ENCODE measurements around the gene STAP1. TPM values are rescaled to one million over a fixed set of nuclear protein-coding genes. Genes with fewer than 3 reads are reported as not detected.
"Not testable (repeated sequence)": the region's sequence is repeated elsewhere in the genome, so short reads cannot be mapped to it uniquely, and the experiment has no call there.

Gene STAP1
- total and polyA plus RNA-seq, 2 donors from 2014 or later: 3.9 to 17.9 TPM

GRCh38 chr4:67634741-67635140 is 76.2 kb downstream of the STAP1 start:
- no peak for FAIRE-seq

DNA sequence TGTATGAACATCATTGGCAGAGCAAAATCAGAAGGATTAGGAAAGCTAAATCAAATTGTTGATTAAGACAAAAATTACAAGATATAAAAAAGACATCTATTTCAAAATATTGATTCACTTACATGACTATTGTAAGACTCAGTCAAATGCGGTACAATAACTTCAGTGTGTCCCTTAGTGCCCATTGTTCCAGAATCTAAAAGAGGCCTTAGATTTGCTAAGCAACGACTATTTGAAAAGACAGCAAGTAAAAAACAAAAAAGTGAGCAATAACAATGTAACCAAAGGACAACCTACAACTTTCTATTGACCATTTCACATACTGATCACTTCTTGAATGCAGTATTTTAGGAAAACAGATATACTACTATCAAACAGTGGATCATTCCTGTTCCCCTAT is 76.8 kb downstream of the STAP1 start:
- DNase-seq (no peak), FAIRE-seq (no peak)
- peaks cover 0 to 12% (median 9%) of the 10 kb centered on the region in 3 donors for H3K36me3 ChIP-seq (ENCODE audit: control insufficient read depth in 2 of 3, insufficient read depth in 3 of 3, low read length in 3 of 3)
- no peaks in the 10 kb centered on the region for H3K4me1 ChIP-seq (ENCODE audit: control insufficient read depth in 2 of 3, insufficient read depth in 2 of 3, low read depth in 1 of 3, low read length in 3 of 3)
- no peaks in the 10 kb centered on the region for H3K9me3 ChIP-seq (ENCODE audit: control insufficient read depth in 2 of 3, insufficient read depth in 1 of 3, low read length in 3 of 3)
- H3K27me3 ChIP-seq (ENCODE audit: control insufficient read depth, insufficient read depth, low read length): no peaks in the 10 kb centered on the region
- no peak overlapping the region for H3K27ac ChIP-seq (ENCODE audit: low read depth in 2 of 2, low read length in 2 of 2)
- H3K4me3 ChIP-seq (ENCODE audit: low read length in 3 of 3): no peak overlapping the region
- H3K9ac ChIP-seq (ENCODE audit: low read length in 3 of 3): no peak overlapping the region
- intact Hi-C loops (cut with DNase I): no loop called here
- no peak for TF ChIP-seq CTCF (IDR thresholded peaks at IDR 0.05; ENCODE audit: borderline replicate concordance, extremely low read depth, insufficient read depth)

More at GRCh38 chr4:67634741-67635140, 76.2 kb downstream of the STAP1 start:
- H3K9ac ChIP-seq (ENCODE audit: low read length in 3 of 3): no peak overlapping the region
- H3K9me3 ChIP-seq (ENCODE audit: control insufficient read depth in 2 of 3, insufficient read depth in 1 of 3, low read length in 3 of 3): no peaks in the 10 kb centered on the region
- H3K4me3 ChIP-seq (ENCODE audit: low read length in 3 of 3): no peak overlapping the region
- no peak overlapping the region for H3K27ac ChIP-seq (ENCODE audit: low read depth in 2 of 2, low read length in 2 of 2)
- H3K36me3 ChIP-seq (ENCODE audit: control insufficient read depth in 2 of 3, insufficient read depth in 3 of 3, low read length in 3 of 3): peaks cover under 1 to 13% (median 10%) of the 10 kb centered on the region in 3 donors
- H3K4me1 ChIP-seq (ENCODE audit: control insufficient read depth in 2 of 3, insufficient read depth in 2 of 3, low read depth in 1 of 3, low read length in 3 of 3): no peaks in the 10 kb centered on the region
- intact Hi-C loops (cut with DNase I): no loop called here
- TF ChIP-seq CTCF (IDR thresholded peaks at IDR 0.05; ENCODE audit: borderline replicate concordance, extremely low read depth, insufficient read depth): no peak
- H3K27me3 ChIP-seq (ENCODE audit: control insufficient read depth, insufficient read depth, low read length): no peaks in the 10 kb centered on the region
- DNase-seq: no peak

DNA sequence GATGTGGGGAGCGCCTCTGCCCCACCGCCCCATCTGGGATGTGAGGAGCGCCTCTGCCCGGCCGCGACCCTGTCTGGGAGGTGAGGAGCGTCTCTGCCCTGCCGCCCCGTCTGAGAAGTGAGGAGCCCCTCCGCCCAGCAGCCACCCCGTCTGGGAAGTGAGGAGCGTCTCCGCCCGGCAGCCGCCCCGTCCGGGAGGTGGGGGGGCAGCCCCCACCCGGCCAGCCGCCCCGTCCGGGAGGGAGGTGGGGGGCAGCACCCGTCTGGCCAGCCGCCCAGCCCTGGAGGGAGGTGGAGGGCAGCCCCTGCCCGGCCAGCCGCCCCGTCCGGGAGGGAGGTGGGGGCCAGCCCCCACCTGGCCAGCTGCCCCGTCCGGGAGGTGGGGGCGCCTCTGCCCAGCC is 78.5 kb downstream of the STAP1 start:
- H3K27ac ChIP-seq (ENCODE audit: low read depth in 2 of 2, low read length in 2 of 2); H3K9ac ChIP-seq (ENCODE audit: low read length in 3 of 3); DNase-seq; H3K4me3 ChIP-seq (ENCODE audit: low read length in 3 of 3); H3K9me3 ChIP-seq (ENCODE audit: control insufficient read depth in 2 of 3, insufficient read depth in 1 of 3, low read length in 3 of 3); H3K36me3 ChIP-seq (ENCODE audit: control insufficient read depth in 2 of 3, insufficient read depth in 3 of 3, low read length in 3 of 3); intact Hi-C loops (cut with DNase I); H3K4me1 ChIP-seq (ENCODE audit: control insufficient read depth in 2 of 3, insufficient read depth in 2 of 3, low read depth in 1 of 3, low read length in 3 of 3); H3K27me3 ChIP-seq (ENCODE audit: control insufficient read depth, insufficient read depth, low read length); FAIRE-seq: not testable (repeated sequence)

DNA sequence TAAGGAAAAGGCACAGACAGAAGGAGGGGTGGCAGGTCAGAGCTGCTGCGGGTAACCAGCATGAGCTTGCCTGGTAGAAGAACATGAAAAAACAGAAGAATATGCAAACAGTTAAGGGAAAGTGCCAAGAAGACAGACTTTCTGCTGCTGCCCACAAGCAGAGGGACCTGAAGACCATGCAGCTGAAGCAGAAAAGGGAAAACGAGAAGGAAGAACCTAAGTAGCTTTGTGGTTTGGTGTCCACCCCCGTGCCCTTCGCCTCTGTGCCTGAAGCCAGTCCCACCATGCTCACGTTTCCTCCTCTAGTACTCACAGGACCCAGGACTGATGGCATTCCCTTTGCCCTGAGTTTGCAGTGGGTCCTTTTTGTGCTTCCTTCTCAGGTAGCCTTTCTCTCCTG is 79.6 kb downstream of the STAP1 start:
- TF ChIP-seq CTCF (IDR thresholded peaks at IDR 0.05; ENCODE audit: borderline replicate concordance, extremely low read depth, insufficient read depth): no peak
- H3K4me3 ChIP-seq (ENCODE audit: low read length in 3 of 3): no peak overlapping the region
- H3K4me1 ChIP-seq (ENCODE audit: control insufficient read depth in 2 of 3, insufficient read depth in 2 of 3, low read depth in 1 of 3, low read length in 3 of 3): no peaks in the 10 kb centered on the region
- H3K9ac ChIP-seq (ENCODE audit: low read length in 3 of 3): no peak overlapping the region
- no peak overlapping the region for H3K27ac ChIP-seq (ENCODE audit: low read depth in 2 of 2, low read length in 2 of 2)
- H3K27me3 ChIP-seq (ENCODE audit: control insufficient read depth, insufficient read depth, low read length): no peaks in the 10 kb centered on the region
- FAIRE-seq (no peak), DNase-seq (no peak)
- intact Hi-C loops (cut with DNase I): no loop called here
- H3K9me3 ChIP-seq (ENCODE audit: control insufficient read depth in 2 of 3, insufficient read depth in 1 of 3, low read length in 3 of 3): no peaks in the 10 kb centered on the region
- H3K36me3 ChIP-seq (ENCODE audit: control insufficient read depth in 2 of 3, insufficient read depth in 3 of 3, low read length in 3 of 3): peaks cover 0 to 9% (median 5%) of the 10 kb centered on the region in 3 donors

All from kidney (tissue), 14 donors.